ENCODE measurements around the gene MORN1. TPM values are rescaled to one million over a fixed set of nuclear protein-coding genes. Genes with fewer than 3 reads are reported as not detected.

MORN1 gene
- total and polyA plus RNA-seq, 2 experiments from 2014 or later: 4.8 to 11.1 TPM

GRCh38 chr1:2346691-2347408, 44.5 kb downstream of the MORN1 start:
- peaks cover 3% of the 10 kb centered on the region; the same call in 1 of the 3 replicates for H3K9me3 Mint-ChIP-seq
- Histone ChIP-seq H3F3A (replicated peaks; ENCODE audit: low read depth) (0 out of 2 replicates have a peak, but pooled peaks cover 3% of the 10 kb centered on the region), H3K4me3 (no peak overlapping the region), H3K27me3 (ENCODE audit: insufficient read depth) (no peaks in the 10 kb centered on the region), H4K20me1 (replicated peaks; ENCODE audit: insufficient read depth) (no peaks in the 10 kb centered on the region), H3K79me2 (replicated peaks; ENCODE audit: insufficient read depth) (no peaks in the 10 kb centered on the region), H3K36me3 (ENCODE audit: insufficient read depth) (no peaks in the 10 kb centered on the region), H3K27ac (ENCODE audit: low read depth) (no peak overlapping the region), H3K9me2 (ENCODE audit: insufficient read depth) (no peaks in the 10 kb centered on the region), H3K4me2 (no peak overlapping the region), H3K4me1 (ENCODE audit: insufficient read depth) (no peaks in the 10 kb centered on the region), H2AFZ (no peak overlapping the region)
- DNase-seq (ENCODE audit: low spot score): no peak
- no peak overlapping the region for H3K4me3 Mint-ChIP-seq
- peaks cover 5% of the 10 kb centered on the region; the same call in 2 of the 3 replicates for H3K4me1 Mint-ChIP-seq
- TF ChIP-seq EZH2 (IDR thresholded peaks at IDR 0.05; ENCODE audit: low read depth, unreplicated experiment) (no peak), POLR2AphosphoS5 (IDR thresholded peaks at IDR 0.05; ENCODE audit: low read depth) (no peak), CTCF (conservative IDR thresholded peaks at IDR 0.05; ENCODE audit: low read depth in 2 of 2) (no peak), CREB1 (CRISPR knock-in tag; IDR thresholded peaks at IDR 0.05; ENCODE audit: low read depth) (no peak), ZNF331 (CRISPR knock-in tag; IDR thresholded peaks at IDR 0.05; ENCODE audit: low read depth) (no peak), JUNB (IDR thresholded peaks at IDR 0.05; ENCODE audit: unreplicated experiment) (no peak), REST (IDR thresholded peaks at IDR 0.05; ENCODE audit: unreplicated experiment) (no peak), EZH2phosphoT487 (IDR thresholded peaks at IDR 0.05; ENCODE audit: unreplicated experiment) (no peak), ZNF114 (CRISPR knock-in tag; IDR thresholded peaks at IDR 0.05) (no peak), STAT1 (IDR thresholded peaks at IDR 0.05; ENCODE audit: unreplicated experiment) (no peak), ETS1 (IDR thresholded peaks at IDR 0.05) (no peak)
- H3K27ac Mint-ChIP-seq: no peak overlapping the region
- no peaks in the 10 kb centered on the region; the same call in 2 of the 3 replicates for H3K36me3 Mint-ChIP-seq (ENCODE audit: low read depth)
- ATAC-seq: no peak
- peaks cover 8% of the 10 kb centered on the region for H3K27me3 Mint-ChIP-seq (ENCODE audit: insufficient read depth, low read depth, poor library complexity)

Data from GM23338 (cell line).